Fibroblast of lung (primary cell): ENCODE measurements around the gene SORCS3. TPM values are rescaled to one million over a fixed set of nuclear protein-coding genes. Genes with fewer than 3 reads are reported as not detected.

Source experiments
- DNase-seq, 2 donors: peaks; one replicate each; pipeline versions ENCODE4 v3.0.0 to v3.0.0-alpha.2; 2010; ENCODE audit warnings: low read depth in 2 of 2
- H2AFZ ChIP-seq: 2 replicates; pipeline ENCODE4 v1.5.1; 2012; ENCODE audit warnings: low read length, control low read depth, inconsistent platforms
- H3K27ac ChIP-seq: 2 replicates; pipeline ENCODE4 v1.5.1; 2011; ENCODE audit warnings: low read length, control low read depth; ENCODE audit not compliant: insufficient read depth
- H3K27me3 ChIP-seq: 2 replicates; pipeline ENCODE4 v1.5.1; 2011; ENCODE audit warnings: mild to moderate bottlenecking, low read length; ENCODE audit not compliant: control insufficient read depth, insufficient read depth
- H3K36me3 ChIP-seq: 2 replicates; pipeline ENCODE4 v1.5.1; 2011; ENCODE audit warnings: low read length; ENCODE audit not compliant: control insufficient read depth, insufficient read depth
- H3K4me1 ChIP-seq: 2 replicates; pipeline ENCODE4 v1.5.1; 2011; ENCODE audit warnings: low read length; ENCODE audit not compliant: control insufficient read depth, insufficient read depth; ENCODE audit errors: extremely low read depth
- H3K4me2 ChIP-seq: 2 replicates; pipeline ENCODE4 v1.5.1; 2011; ENCODE audit warnings: low read length, control low read depth; ENCODE audit not compliant: insufficient read depth; ENCODE audit errors: extremely low read depth
- H3K4me3 ChIP-seq, 4 experiments: fragments of 200-600 bp in 1 of 4; sonication (generic) in 1 of 4; replicated peaks in 1 of 4; 2 replicates each; pipeline ENCODE4 v1.5.1; 2011 to 2016; ENCODE audit warnings: low read length in 4 of 4, low read depth in 3 of 4, mild to moderate bottlenecking in 3 of 4, control low read depth in 2 of 4, inconsistent platforms in 1 of 4, mixed read lengths in 1 of 4; ENCODE audit not compliant: insufficient read depth in 1 of 4; ENCODE audit errors: control extremely low read depth in 1 of 4
- H3K79me2 ChIP-seq: 2 replicates; pipeline ENCODE4 v1.5.1; 2012; ENCODE audit warnings: mild to moderate bottlenecking, low read length, inconsistent platforms; ENCODE audit not compliant: control insufficient read depth, insufficient read depth
- H3K9ac ChIP-seq: 2 replicates; pipeline ENCODE4 v1.5.1; 2011; ENCODE audit warnings: mild to moderate bottlenecking, low read length, control low read depth; ENCODE audit not compliant: insufficient read depth
- H3K9me3 ChIP-seq: 2 replicates; pipeline ENCODE4 v1.5.1; 2012; ENCODE audit warnings: low read depth, low read length; ENCODE audit not compliant: control insufficient read depth, insufficient read depth
- H4K20me1 ChIP-seq: 2 replicates; pipeline ENCODE4 v1.5.1; 2011; ENCODE audit warnings: low read length; ENCODE audit not compliant: control insufficient read depth, insufficient read depth; ENCODE audit errors: extremely low read depth
- CTCF ChIP-seq, 2 donors: IDR thresholded peaks in 1 of 2; conservative IDR thresholded peaks in 1 of 2; 1 replicate in 1 of 2; 2 replicates in 1 of 2; pipeline ENCODE4 v1.5.1; 2011 to 2012; ENCODE audit warnings: low read length in 2 of 2, control low read depth in 1 of 2, inconsistent platforms in 1 of 2, low read depth in 1 of 2, mild to moderate bottlenecking in 1 of 2
- EZH2 ChIP-seq: IDR thresholded peaks from 2 replicates; pipeline ENCODE4 v1.5.1; 2012; ENCODE audit warnings: low read length, control low read depth, mild to moderate bottlenecking; ENCODE audit errors: missing control alignments
- polyA plus RNA-seq, 2 donors: library from polyadenylated mRNA; depleted of rRNA in 1 of 2; stranded (reverse) in 1 of 2; unstranded in 1 of 2; fragments of >200 nt; gene quantifications; 2 replicates each; pipeline ENCODE4 v1.2.1, GENCODE V29; 2011 to 2012; ENCODE audit warnings: missing spikeins in 1 of 2
- total RNA-seq: library from RNA; depleted of rRNA; stranded (reverse); fragments of >200 nt; gene quantifications from 2 replicates; pipeline ENCODE4 v1.2.1, GENCODE V29; 2014

The SORCS3 gene
- total and polyA plus RNA-seq, 2 donors (not counting 1 experiment from before 2014, with no cell fraction given), result not detected

GRCh38 chr10:104643303-104643663 lies 2.2 kb downstream of the SORCS3 start:
- H3K9ac ChIP-seq, result no peak overlapping the region
- no peaks in the 10 kb centered on the region for H3K36me3 ChIP-seq
- no peaks in the 10 kb centered on the region for H3K79me2 ChIP-seq
- no peaks in the 10 kb centered on the region for H4K20me1 ChIP-seq
- H2AFZ ChIP-seq, result no peak overlapping the region
- no peak overlapping the region for H3K4me3 ChIP-seq
- TF ChIP-seq CTCF (conservative IDR thresholded peaks at IDR 0.05 in 1 of 2, IDR thresholded peaks at IDR 0.05 in 1 of 2; ENCODE audit: low read depth in 1 of 2, low read length in 2 of 2), result no peak
- no peak for TF ChIP-seq EZH2
- no peak overlapping the region for H3K4me2 ChIP-seq
- H3K27ac ChIP-seq, result no peak overlapping the region
- peaks cover 28% of the 10 kb centered on the region for H3K27me3 ChIP-seq
- DNase-seq, result no peak
- no peaks in the 10 kb centered on the region for H3K4me1 ChIP-seq
- no peaks in the 10 kb centered on the region for H3K9me3 ChIP-seq

GRCh38 chr10:104646146-104646545 lies 5.1 kb downstream of the SORCS3 start:
- H3K4me3 ChIP-seq, result no peak overlapping the region
- H3K9ac ChIP-seq, result no peak overlapping the region
- no peaks in the 10 kb centered on the region for H4K20me1 ChIP-seq
- H3K27me3 ChIP-seq, result peaks cover 7% of the 10 kb centered on the region
- H3K27ac ChIP-seq, result no peak overlapping the region
- H3K4me2 ChIP-seq, result no peak overlapping the region
- no peak for DNase-seq
- no peaks in the 10 kb centered on the region for H3K36me3 ChIP-seq
- TF ChIP-seq CTCF (conservative IDR thresholded peaks at IDR 0.05 in 1 of 2, IDR thresholded peaks at IDR 0.05 in 1 of 2; ENCODE audit: low read depth in 1 of 2, low read length in 2 of 2), result no peak
- TF ChIP-seq EZH2, result no peak
- no peaks in the 10 kb centered on the region for H3K4me1 ChIP-seq
- no peaks in the 10 kb centered on the region for H3K9me3 ChIP-seq
- no peaks in the 10 kb centered on the region for H3K79me2 ChIP-seq
- no peak overlapping the region for H2AFZ ChIP-seq

- no peak overlapping the region for H3K4me2 ChIP-seq
- no peaks in the 10 kb centered on the region for H3K9me3 ChIP-seq
- H3K36me3 ChIP-seq, result no peaks in the 10 kb centered on the region
- no peak overlapping the region for H3K9ac ChIP-seq
- TF ChIP-seq CTCF (conservative IDR thresholded peaks at IDR 0.05 in 1 of 2, IDR thresholded peaks at IDR 0.05 in 1 of 2; ENCODE audit: low read depth in 1 of 2, low read length in 2 of 2) (no peak), EZH2 (no peak)
- H3K4me1 ChIP-seq, result no peaks in the 10 kb centered on the region
- no peak for DNase-seq
- H4K20me1 ChIP-seq, result no peaks in the 10 kb centered on the region
- no peak overlapping the region for H2AFZ ChIP-seq
- no peaks in the 10 kb centered on the region for H3K79me2 ChIP-seq
- no peaks in the 10 kb centered on the region for H3K27me3 ChIP-seq
- H3K4me3 ChIP-seq, result no peak overlapping the region
- H3K27ac ChIP-seq, result no peak overlapping the region
Observed at GRCh38 chr10:104648421-104648820, 7.3 kb downstream of the SORCS3 start.
